Breast epithelium (tissue), 4 donors: Measurements from ENCODE around the gene FCHSD2. TPM values are rescaled to one million over a fixed set of nuclear protein-coding genes. Genes with fewer than 3 reads are reported as not detected.

Experiments
- DNase-seq, 2 donors: peaks; one replicate each; pipeline ENCODE4 v3.0.0-alpha.2; 2019; ENCODE audit warnings: low spot score in 2 of 2
- H3K27ac ChIP-seq, 2 donors: fragments of 200-600 bp; sonication (generic) in 1 of 2; one replicate each; pipeline ENCODE4 v1.5.1; 2016 to 2019; ENCODE audit warnings: mild to moderate bottlenecking in 1 of 2
- H3K27me3 ChIP-seq, 2 donors: fragments of 200-600 bp; sonication (generic) in 1 of 2; one replicate each; pipeline versions ENCODE4 v1.5.1 to v1.6.0; 2017 to 2019; ENCODE audit warnings: control low read depth in 1 of 2, mild to moderate bottlenecking in 1 of 2
- H3K36me3 ChIP-seq: fragments of 200-600 bp; one replicate; pipeline ENCODE4 v1.5.1; 2019
- H3K4me1 ChIP-seq, 2 donors: fragments of 200-600 bp; sonication (generic); one replicate each; pipeline ENCODE4 v1.5.1; 2016 to 2019; ENCODE audit warnings: control low read depth in 1 of 2
- H3K4me3 ChIP-seq, 3 donors: fragments of 200-600 bp; sonication (generic); 1 replicate in 2 of 3; 2 replicates in 1 of 3; pipeline ENCODE4 v1.5.1; 2016 to 2019; ENCODE audit warnings: mild to moderate bottlenecking in 3 of 3, moderate library complexity in 2 of 3
- H3K9me3 ChIP-seq, 2 donors: fragments of 200-600 bp; sonication (generic) in 1 of 2; one replicate each; pipeline ENCODE4 v1.5.1; 2016 to 2019; ENCODE audit warnings: control low read depth in 1 of 2
- CTCF ChIP-seq, 3 donors: fragments of 450-650 bp; IDR thresholded peaks; one replicate each; pipeline ENCODE4 v1.5.1; 2016 to 2017; ENCODE audit warnings: antibody characterized with exemption in 3 of 3, mild to moderate bottlenecking in 3 of 3, moderate library complexity in 3 of 3
- POLR2A ChIP-seq: fragments of 450-650 bp; IDR thresholded peaks from one replicate; pipeline ENCODE4 v1.6.1; 2016; ENCODE audit warnings: antibody characterized with exemption, mild to moderate bottlenecking, moderate library complexity
- POLR2AphosphoS5 ChIP-seq, 3 donors: sonication (generic); formaldehyde crosslinking; IDR thresholded peaks; one replicate each; pipeline ENCODE4 v1.6.1; 2017; ENCODE audit warnings: antibody characterized with exemption in 3 of 3
- intact Hi-C: fragments of 100-400 bp; cut with DNase I; formaldehyde crosslinking; loops from one replicate; pipeline ENCODE4 v1.15.1; 2023; ENCODE audit warnings: low total_unique reads
- total RNA-seq, 3 donors: library from RNA; depleted of rRNA; stranded (reverse); fragments of >200 nt; gene quantifications; one replicate each; pipeline ENCODE4 v1.1.0, GENCODE V29; 2016

FCHSD2 gene
- total RNA-seq, 3 donors from 2014 or later: 15.5 to 23.4 (median 19.0) TPM

DNA sequence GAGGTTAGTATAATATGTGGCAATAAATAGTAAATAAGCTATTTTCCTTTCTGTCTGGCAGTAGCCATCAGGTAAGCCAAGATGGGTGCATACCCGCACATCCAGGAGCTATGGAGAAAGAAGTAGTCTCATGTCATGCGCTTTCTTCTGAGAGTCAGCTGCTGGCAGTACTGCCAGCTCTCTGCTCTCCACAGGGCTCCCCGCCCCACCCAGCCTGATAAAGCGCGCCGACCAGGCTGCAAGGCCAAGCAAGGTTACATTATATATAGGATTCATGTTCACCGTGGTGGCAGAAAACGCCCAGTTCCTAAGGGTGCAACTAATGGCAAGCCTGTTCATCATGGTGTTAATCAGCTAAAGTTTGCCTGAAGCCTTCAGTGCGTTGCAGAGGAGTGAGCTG lies 201.7 kb downstream of the FCHSD2 start:
- H3K27ac ChIP-seq: no peak overlapping the region
- no peaks in the 10 kb centered on the region for H3K36me3 ChIP-seq
- H3K27me3 ChIP-seq: no peaks in the 10 kb centered on the region
- H3K4me3 ChIP-seq: no peak overlapping the region
- no peaks in the 10 kb centered on the region for H3K9me3 ChIP-seq
- TF ChIP-seq POLR2A: no peak
- no peak for TF ChIP-seq POLR2AphosphoS5 (IDR thresholded peaks at IDR 0.05)
- TF ChIP-seq CTCF (IDR thresholded peaks at IDR 0.05): no peak
- no peaks in the 10 kb centered on the region for H3K4me1 ChIP-seq
- DNase-seq: no peak
- intact Hi-C loops: no loop called here

GRCh38 chr11:72939031-72939430 lies 203.1 kb downstream of the FCHSD2 start:
- Histone ChIP-seq H3K9me3 (no peaks in the 10 kb centered on the region), H3K27ac (no peak overlapping the region), H3K27me3 (no peaks in the 10 kb centered on the region), H3K4me3 (no peak overlapping the region), H3K36me3 (no peaks in the 10 kb centered on the region), H3K4me1 (no peaks in the 10 kb centered on the region)
- no peak for DNase-seq
- intact Hi-C loops: no loop called here
- no peak for TF ChIP-seq POLR2A
- no peak for TF ChIP-seq CTCF (IDR thresholded peaks at IDR 0.05)
- TF ChIP-seq POLR2AphosphoS5 (IDR thresholded peaks at IDR 0.05): no peak

- Histone ChIP-seq H3K27ac (no peak overlapping the region), H3K27me3 (no peaks in the 10 kb centered on the region), H3K9me3 (no peaks in the 10 kb centered on the region), H3K4me1 (no peaks in the 10 kb centered on the region), H3K4me3 (no peak overlapping the region), H3K36me3 (no peaks in the 10 kb centered on the region)
- TF ChIP-seq POLR2A (no peak), CTCF (IDR thresholded peaks at IDR 0.05) (no peak), POLR2AphosphoS5 (IDR thresholded peaks at IDR 0.05) (no peak)
- intact Hi-C loops: no loop called here
- no peak for DNase-seq
These were observed 204.7 kb downstream of the FCHSD2 start for GRCh38 chr11:72937439-72937838.

GRCh38 chr11:72935700-72936099 lies 206.4 kb downstream of the FCHSD2 start:
- no peak overlapping the region for H3K4me3 ChIP-seq
- no peaks in the 10 kb centered on the region for H3K36me3 ChIP-seq
- H3K27me3 ChIP-seq: no peaks in the 10 kb centered on the region
- intact Hi-C loops: no loop called here
- no peak for DNase-seq
- no peak for TF ChIP-seq POLR2AphosphoS5 (IDR thresholded peaks at IDR 0.05)
- no peak for TF ChIP-seq CTCF (IDR thresholded peaks at IDR 0.05)
- TF ChIP-seq POLR2A: no peak
- no peaks in the 10 kb centered on the region for H3K4me1 ChIP-seq
- no peaks in the 10 kb centered on the region for H3K9me3 ChIP-seq
- H3K27ac ChIP-seq: no peak overlapping the region

DNA sequence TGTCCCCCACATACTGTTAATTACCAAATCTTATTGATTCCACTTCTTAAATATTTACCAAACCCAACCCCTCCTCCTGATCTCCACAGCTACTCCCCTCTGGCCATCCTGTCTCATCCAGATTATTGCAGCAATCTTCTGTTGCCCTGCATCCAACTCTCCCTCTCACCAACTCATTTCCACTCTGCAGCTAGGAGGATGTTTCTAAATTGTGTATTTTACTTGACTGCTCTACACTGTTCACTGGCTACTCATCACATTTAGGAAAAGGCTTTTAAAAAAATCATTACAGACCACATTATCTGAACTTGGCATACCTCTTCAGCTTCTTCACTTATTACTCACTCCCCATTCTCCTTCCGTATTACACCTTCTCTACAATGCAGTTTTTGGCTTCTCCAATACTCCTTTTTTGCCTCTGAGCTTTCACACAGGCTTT lies 210.0 kb downstream of the FCHSD2 start:
- no peaks in the 10 kb centered on the region for H3K9me3 ChIP-seq
- intact Hi-C loops: no loop called here

More for the DNA sequence above, 210.0 kb downstream of the FCHSD2 start:
- Histone ChIP-seq H3K27me3 (no peaks in the 10 kb centered on the region), H3K4me1 (no peaks in the 10 kb centered on the region), H3K36me3 (no peaks in the 10 kb centered on the region), H3K4me3 (no peak overlapping the region), H3K27ac (no peak overlapping the region)
- TF ChIP-seq CTCF (IDR thresholded peaks at IDR 0.05) (no peak), POLR2A (no peak), POLR2AphosphoS5 (IDR thresholded peaks at IDR 0.05) (no peak)
- no peak for DNase-seq
